ENCODE data around the gene MMP24.
"Not testable (repeated sequence)": the region's sequence is repeated elsewhere in the genome, so short reads cannot be mapped to it uniquely, and the experiment has no call there.

Gene MMP24

DNA sequence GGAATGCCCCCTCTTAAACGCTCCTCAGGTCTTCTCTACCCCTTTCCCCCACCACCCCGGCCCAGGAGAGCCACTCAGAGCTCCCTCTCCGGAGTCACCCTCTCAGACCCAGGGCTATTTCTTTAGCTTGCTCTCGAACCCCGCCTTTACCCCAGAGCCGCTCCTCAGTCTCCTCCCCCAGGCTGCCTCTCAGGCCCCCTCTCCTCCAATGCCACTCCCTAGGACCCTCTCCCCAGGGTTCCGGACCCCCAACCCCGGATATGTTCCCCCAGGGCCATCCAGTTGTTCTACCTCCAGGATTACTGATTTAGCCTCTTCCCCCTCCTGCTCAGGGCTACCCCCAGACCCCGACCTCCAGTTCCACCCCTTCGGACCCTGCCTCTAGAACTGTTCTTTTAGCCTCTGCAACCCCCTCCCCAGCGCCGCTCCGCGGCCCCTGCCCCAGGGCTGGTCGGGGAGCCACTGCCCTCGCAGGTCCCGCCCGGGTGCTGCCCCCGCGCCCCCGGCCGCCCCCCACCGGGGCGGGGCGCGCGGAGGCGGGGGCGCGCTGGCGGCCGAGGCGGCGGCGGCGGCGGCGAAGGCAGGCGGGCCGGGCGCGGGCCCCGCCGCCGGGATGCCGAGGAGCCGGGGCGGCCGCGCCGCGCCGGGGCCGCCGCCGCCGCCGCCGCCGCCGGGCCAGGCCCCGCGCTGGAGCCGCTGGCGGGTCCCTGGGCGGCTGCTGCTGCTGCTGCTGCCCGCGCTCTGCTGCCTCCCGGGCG, at the start of gene MMP24:
Gene MMP24 (plus strand): TSS at position 565 of the 758 bp plus-strand sequence. CDS start 49 bp downstream, at position 614.
- no peaks in the 10 kb centered on the region for H4K20me1 ChIP-seq (ENCODE audit: insufficient read depth, low read length)
- no peak within 1 kb of the TSS for H3K9ac ChIP-seq (ENCODE audit: low read length)
- H3K9me3 ChIP-seq (ENCODE audit: insufficient read depth, low read length): no peaks in the 10 kb centered on the region
- no peak within 1 kb of the TSS for H3K27ac ChIP-seq (ENCODE audit: low read length)
- H3K36me3 ChIP-seq (replicated peaks; ENCODE audit: low read depth, low read length): no peaks in the 10 kb centered on the region
- H3K4me3 ChIP-seq (ENCODE audit: low read length): no peak within 1 kb of the TSS
- H2AFZ ChIP-seq (ENCODE audit: low read depth, low read length): no peak within 1 kb of the TSS
- TF ChIP-seq, protein P1, sequence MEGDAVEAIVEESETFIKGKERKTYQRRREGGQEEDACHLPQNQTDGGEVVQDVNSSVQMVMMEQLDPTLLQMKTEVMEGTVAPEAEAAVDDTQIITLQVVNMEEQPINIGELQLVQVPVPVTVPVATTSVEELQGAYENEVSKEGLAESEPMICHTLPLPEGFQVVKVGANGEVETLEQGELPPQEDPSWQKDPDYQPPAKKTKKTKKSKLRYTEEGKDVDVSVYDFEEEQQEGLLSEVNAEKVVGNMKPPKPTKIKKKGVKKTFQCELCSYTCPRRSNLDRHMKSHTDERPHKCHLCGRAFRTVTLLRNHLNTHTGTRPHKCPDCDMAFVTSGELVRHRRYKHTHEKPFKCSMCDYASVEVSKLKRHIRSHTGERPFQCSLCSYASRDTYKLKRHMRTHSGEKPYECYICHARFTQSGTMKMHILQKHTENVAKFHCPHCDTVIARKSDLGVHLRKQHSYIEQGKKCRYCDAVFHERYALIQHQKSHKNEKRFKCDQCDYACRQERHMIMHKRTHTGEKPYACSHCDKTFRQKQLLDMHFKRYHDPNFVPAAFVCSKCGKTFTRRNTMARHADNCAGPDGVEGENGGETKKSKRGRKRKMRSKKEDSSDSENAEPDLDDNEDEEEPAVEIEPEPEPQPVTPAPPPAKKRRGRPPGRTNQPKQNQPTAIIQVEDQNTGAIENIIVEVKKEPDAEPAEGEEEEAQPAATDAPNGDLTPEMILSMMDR (IDR thresholded peaks at IDR 0.05; ENCODE audit: low read depth, low read length): no peak
- TF ChIP-seq EZH2phosphoT487 (IDR thresholded peaks at IDR 0.05; ENCODE audit: low read depth): no peak
- H3K27me3 ChIP-seq (ENCODE audit: low read depth, low read length): peaks cover 37% of the 10 kb centered on the region
- H3K4me1 ChIP-seq (ENCODE audit: low read length): no peaks in the 10 kb centered on the region
- H3K4me2 ChIP-seq (ENCODE audit: low read length): no peak within 1 kb of the TSS
- H3K79me2 ChIP-seq (ENCODE audit: low read length): no peaks in the 10 kb centered on the region

DNA sequence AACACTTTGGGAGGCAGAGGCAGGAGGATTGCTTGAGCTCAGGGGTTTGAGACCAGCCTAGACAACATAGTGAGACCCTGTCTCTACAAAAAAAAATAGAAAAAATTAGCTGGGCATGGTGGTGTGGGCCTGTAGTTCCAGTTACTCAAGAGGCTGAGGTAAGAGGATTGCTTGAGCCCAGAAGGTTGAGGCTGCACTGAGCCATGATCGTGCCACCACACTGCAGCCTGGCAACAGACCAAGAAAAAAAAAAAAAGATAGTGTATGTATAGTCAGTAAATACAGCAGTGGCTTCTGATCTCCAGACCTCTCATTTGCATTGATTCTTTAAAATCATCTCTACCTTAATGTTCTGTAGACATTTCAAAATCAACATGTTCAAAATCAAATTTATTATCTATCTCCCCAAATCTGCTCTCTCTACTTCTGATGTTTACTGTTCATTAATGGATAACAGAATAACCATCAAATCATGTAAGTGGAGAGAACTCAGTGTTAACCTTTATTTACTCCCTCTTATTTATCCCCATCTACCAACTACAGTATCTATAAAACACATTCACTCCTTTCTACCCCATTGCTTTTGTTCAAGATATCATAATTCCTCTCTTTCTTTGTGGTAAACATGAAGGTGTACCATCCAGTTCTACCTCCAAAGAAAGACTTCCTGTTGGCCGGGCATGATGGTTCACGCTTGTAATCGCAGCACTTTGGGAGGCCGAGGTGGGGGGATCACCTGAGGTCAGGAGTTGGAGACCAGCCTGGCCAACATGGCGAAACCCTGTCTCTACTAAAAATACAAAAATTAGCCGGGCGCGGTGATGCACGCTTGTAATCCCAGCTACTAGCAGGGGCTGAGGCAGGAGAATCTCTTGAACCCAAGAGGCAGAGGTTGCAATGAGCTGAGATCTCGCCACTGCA, 46.9 kb upstream of the MMP24 start:
- peaks cover 3% of the 10 kb centered on the region; the same call in 1 of the 2 replicates for H3K27me3 ChIP-seq (ENCODE audit: low read depth, low read length)
- H3K9me3 ChIP-seq (ENCODE audit: insufficient read depth, low read length): no peaks in the 10 kb centered on the region
- no peaks in the 10 kb centered on the region for H3K36me3 ChIP-seq (replicated peaks; ENCODE audit: low read depth, low read length)
- H3K4me2 ChIP-seq (ENCODE audit: low read length): no peak overlapping the region
- H3K4me1 ChIP-seq (ENCODE audit: low read length): no peaks in the 10 kb centered on the region
- no peak for TF ChIP-seq EZH2phosphoT487 (IDR thresholded peaks at IDR 0.05; ENCODE audit: low read depth)
- H3K27ac ChIP-seq (ENCODE audit: low read length): no peak overlapping the region
- H3K9ac ChIP-seq (ENCODE audit: low read length): no peak overlapping the region
- no peaks in the 10 kb centered on the region for H4K20me1 ChIP-seq (ENCODE audit: insufficient read depth, low read length)
- no peak overlapping the region for H2AFZ ChIP-seq (ENCODE audit: low read depth, low read length)
- no peak overlapping the region for H3K4me3 ChIP-seq (ENCODE audit: low read length)
- H3K79me2 ChIP-seq (ENCODE audit: low read length): no peaks in the 10 kb centered on the region

DNA sequence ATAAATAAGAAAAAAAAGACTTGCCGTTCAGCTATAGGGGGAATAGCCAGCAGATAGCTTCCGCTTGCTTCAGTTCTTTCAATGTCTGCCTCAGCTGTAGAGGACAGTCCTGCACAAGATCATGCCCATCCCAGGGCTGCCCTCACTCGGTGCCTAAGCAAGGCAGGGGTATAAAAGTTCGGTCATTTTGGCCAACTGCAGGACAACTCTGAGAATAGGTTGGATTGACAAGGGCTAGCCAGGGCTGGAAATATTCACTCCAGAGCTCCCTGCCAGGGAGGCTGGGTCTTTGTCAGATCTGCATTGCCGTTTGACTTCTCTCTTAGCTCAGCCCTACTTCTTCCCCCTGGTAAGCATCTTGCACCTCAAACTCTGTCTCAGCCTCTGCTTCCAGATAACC, 46.2 kb upstream of the MMP24 start:
- no peak overlapping the region for H2AFZ ChIP-seq (ENCODE audit: low read depth, low read length)
- no peaks in the 10 kb centered on the region for H3K9me3 ChIP-seq (ENCODE audit: insufficient read depth, low read length)
- H4K20me1 ChIP-seq (ENCODE audit: insufficient read depth, low read length): no peaks in the 10 kb centered on the region
- peaks cover 3% of the 10 kb centered on the region; the same call in 1 of the 2 replicates for H3K27me3 ChIP-seq (ENCODE audit: low read depth, low read length)
- TF ChIP-seq, protein P1 (IDR thresholded peaks at IDR 0.05; ENCODE audit: low read depth, low read length): no peak
- no peak for TF ChIP-seq EZH2phosphoT487 (IDR thresholded peaks at IDR 0.05; ENCODE audit: low read depth)
- H3K27ac ChIP-seq (ENCODE audit: low read length): no peak overlapping the region
- no peak overlapping the region for H3K4me2 ChIP-seq (ENCODE audit: low read length)
- H3K4me3 ChIP-seq (ENCODE audit: low read length): no peak overlapping the region
- no peaks in the 10 kb centered on the region for H3K79me2 ChIP-seq (ENCODE audit: low read length)
- no peak overlapping the region for H3K9ac ChIP-seq (ENCODE audit: low read length)
- H3K4me1 ChIP-seq (ENCODE audit: low read length): no peaks in the 10 kb centered on the region
- H3K36me3 ChIP-seq (replicated peaks; ENCODE audit: low read depth, low read length): no peaks in the 10 kb centered on the region

DNA sequence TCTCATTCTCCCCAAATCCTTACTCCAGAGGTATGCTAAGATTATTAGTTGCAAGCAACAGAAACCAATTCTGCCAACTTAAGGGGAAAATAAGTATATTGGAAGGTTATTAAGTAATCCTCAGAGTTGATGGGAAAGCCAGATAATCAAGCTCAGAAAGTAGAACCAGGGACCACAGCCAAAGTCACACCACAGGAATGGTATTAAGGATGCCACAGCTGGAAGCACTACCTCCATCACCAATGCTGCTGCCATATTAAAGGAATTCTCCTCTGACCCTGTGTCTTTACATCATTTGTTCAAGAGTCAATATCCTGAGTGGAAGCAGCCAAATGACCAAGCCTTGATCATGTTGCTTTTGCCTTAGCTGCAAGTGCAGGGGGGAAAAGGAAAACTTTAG, 44.8 kb upstream of the MMP24 start:
- Histone ChIP-seq H3K27ac (ENCODE audit: low read length) (no peak overlapping the region), H3K9me3 (ENCODE audit: insufficient read depth, low read length) (no peaks in the 10 kb centered on the region), H4K20me1 (ENCODE audit: insufficient read depth, low read length) (no peaks in the 10 kb centered on the region), H2AFZ (ENCODE audit: low read depth, low read length) (no peak overlapping the region), H3K36me3 (replicated peaks; ENCODE audit: low read depth, low read length) (no peaks in the 10 kb centered on the region), H3K4me3 (ENCODE audit: low read length) (no peak overlapping the region), H3K4me2 (ENCODE audit: low read length) (no peak overlapping the region), H3K9ac (ENCODE audit: low read length) (no peak overlapping the region), H3K27me3 (ENCODE audit: low read depth, low read length) (peaks cover 3% of the 10 kb centered on the region; the same call in 1 of the 2 replicates), H3K79me2 (ENCODE audit: low read length) (no peaks in the 10 kb centered on the region), H3K4me1 (ENCODE audit: low read length) (no peaks in the 10 kb centered on the region)
- TF ChIP-seq, protein P1 (IDR thresholded peaks at IDR 0.05; ENCODE audit: low read depth, low read length): no peak
- no peak for TF ChIP-seq EZH2phosphoT487 (IDR thresholded peaks at IDR 0.05; ENCODE audit: low read depth)

DNA sequence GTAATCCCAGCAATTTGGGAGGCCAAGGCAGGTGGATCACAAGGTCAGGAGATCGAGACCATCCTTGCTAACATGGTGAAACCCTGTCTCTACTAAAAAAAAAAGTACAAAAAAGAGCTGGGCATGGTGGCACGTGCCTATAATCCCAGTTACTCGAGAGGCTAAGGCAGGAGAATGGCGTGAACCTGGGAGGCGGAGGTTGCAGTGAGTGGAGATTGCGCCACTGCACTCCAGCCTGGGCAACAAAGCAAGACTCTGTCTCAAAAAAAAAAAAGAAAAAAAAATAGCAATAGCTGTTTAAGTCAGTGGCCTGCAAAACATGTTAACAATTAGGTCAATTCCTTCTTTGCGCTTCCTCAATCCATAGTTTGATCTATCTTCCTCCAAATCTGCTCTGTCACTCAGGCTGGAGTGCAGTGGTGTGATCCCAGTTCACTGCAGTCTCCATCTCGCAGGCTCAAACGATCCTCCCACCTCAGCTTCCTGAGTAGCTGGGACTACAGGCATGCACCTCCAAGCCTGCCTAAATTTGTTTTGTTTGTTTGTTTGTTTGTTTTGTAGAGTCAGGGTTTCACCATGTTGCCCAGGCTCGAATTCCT, 39.7 kb upstream of the MMP24 start:
- H3K4me2 ChIP-seq (ENCODE audit: low read length); H3K79me2 ChIP-seq (ENCODE audit: low read length); H4K20me1 ChIP-seq (ENCODE audit: insufficient read depth, low read length); H3K4me1 ChIP-seq (ENCODE audit: low read length); H3K9me3 ChIP-seq (ENCODE audit: insufficient read depth, low read length); H2AFZ ChIP-seq (ENCODE audit: low read depth, low read length); H3K9ac ChIP-seq (ENCODE audit: low read length); H3K36me3 ChIP-seq (replicated peaks; ENCODE audit: low read depth, low read length); H3K27ac ChIP-seq (ENCODE audit: low read length); H3K4me3 ChIP-seq (ENCODE audit: low read length); H3K27me3 ChIP-seq (ENCODE audit: low read depth, low read length): not testable (repeated sequence)
